SK-N-SH (cell line): Measurements from ENCODE around the gene ACCS.

Experiments used
- EZH2phosphoT487 ChIP-seq: fragments of 200-600 bp; sonication (generic); IDR thresholded peaks from 2 replicates; pipeline ENCODE4 v1.6.1; 2017; ENCODE audit warnings: low read depth, mixed run types, mild to moderate bottlenecking, antibody characterized with exemption, moderate library complexity, borderline replicate concordance
- MAX ChIP-seq: IDR thresholded peaks from 2 replicates; pipeline ENCODE4 v1.4.0; 2012; ENCODE audit warnings: low read depth
- NFIC ChIP-seq: IDR thresholded peaks from 2 replicates; pipeline ENCODE4 v1.4.0; 2012; ENCODE audit warnings: borderline replicate concordance
- POLR2AphosphoS5 ChIP-seq: IDR thresholded peaks from 2 replicates; pipeline ENCODE4 v1.6.1; 2012; ENCODE audit warnings: low read depth, low read length
- TAF1 ChIP-seq: IDR thresholded peaks from 2 replicates; pipeline ENCODE4 v1.6.1; 2012; ENCODE audit warnings: low read depth, mild to moderate bottlenecking, low read length, moderate library complexity, borderline replicate concordance
- TF ChIP-seq, protein P1 (sequence below): fragments of 200-600 bp; sonication (generic); IDR thresholded peaks from 2 replicates; pipeline ENCODE4 v1.6.1; 2017; ENCODE audit warnings: antibody characterized with exemption, mild to moderate bottlenecking, moderate library complexity
- TF ChIP-seq, protein P2 (sequence below): fragments of 150-350 bp; IDR thresholded peaks from 2 replicates; pipeline ENCODE4 v1.6.1; 2017; ENCODE audit warnings: antibody characterized with exemption, low read length, low read depth, borderline replicate concordance

GRCh38 chr11:44078794-44079193, 12.7 kb downstream of the ACCS start:
- TF ChIP-seq, protein P1, sequence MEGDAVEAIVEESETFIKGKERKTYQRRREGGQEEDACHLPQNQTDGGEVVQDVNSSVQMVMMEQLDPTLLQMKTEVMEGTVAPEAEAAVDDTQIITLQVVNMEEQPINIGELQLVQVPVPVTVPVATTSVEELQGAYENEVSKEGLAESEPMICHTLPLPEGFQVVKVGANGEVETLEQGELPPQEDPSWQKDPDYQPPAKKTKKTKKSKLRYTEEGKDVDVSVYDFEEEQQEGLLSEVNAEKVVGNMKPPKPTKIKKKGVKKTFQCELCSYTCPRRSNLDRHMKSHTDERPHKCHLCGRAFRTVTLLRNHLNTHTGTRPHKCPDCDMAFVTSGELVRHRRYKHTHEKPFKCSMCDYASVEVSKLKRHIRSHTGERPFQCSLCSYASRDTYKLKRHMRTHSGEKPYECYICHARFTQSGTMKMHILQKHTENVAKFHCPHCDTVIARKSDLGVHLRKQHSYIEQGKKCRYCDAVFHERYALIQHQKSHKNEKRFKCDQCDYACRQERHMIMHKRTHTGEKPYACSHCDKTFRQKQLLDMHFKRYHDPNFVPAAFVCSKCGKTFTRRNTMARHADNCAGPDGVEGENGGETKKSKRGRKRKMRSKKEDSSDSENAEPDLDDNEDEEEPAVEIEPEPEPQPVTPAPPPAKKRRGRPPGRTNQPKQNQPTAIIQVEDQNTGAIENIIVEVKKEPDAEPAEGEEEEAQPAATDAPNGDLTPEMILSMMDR = no peak
- TF ChIP-seq EZH2phosphoT487 (no peak), POLR2AphosphoS5 (no peak), TAF1 (no peak), MAX (no peak), NFIC (no peak)
- TF ChIP-seq, protein P2, sequence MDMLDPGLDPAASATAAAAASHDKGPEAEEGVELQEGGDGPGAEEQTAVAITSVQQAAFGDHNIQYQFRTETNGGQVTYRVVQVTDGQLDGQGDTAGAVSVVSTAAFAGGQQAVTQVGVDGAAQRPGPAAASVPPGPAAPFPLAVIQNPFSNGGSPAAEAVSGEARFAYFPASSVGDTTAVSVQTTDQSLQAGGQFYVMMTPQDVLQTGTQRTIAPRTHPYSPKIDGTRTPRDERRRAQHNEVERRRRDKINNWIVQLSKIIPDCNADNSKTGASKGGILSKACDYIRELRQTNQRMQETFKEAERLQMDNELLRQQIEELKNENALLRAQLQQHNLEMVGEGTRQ = no peak
